ENCODE results near the gene CLEC16A.
A peak's percentile ranks its signal among the peaks of the same experiment; 100 is the strongest.

Gene CLEC16A

GRCh38 chr16:11123666-11124065 lies 179.3 kb downstream of the CLEC16A start:
- DNase-seq (ENCODE audit: low spot score), result no peak

GRCh38 chr16:11125936-11126335 lies 181.6 kb downstream of the CLEC16A start:
- no peak for DNase-seq (ENCODE audit: low spot score)

- DNase-seq (ENCODE audit: low spot score), result no peak
These were observed 182.2 kb downstream of the CLEC16A start for GRCh38 chr16:11126399-11127054.

DNA sequence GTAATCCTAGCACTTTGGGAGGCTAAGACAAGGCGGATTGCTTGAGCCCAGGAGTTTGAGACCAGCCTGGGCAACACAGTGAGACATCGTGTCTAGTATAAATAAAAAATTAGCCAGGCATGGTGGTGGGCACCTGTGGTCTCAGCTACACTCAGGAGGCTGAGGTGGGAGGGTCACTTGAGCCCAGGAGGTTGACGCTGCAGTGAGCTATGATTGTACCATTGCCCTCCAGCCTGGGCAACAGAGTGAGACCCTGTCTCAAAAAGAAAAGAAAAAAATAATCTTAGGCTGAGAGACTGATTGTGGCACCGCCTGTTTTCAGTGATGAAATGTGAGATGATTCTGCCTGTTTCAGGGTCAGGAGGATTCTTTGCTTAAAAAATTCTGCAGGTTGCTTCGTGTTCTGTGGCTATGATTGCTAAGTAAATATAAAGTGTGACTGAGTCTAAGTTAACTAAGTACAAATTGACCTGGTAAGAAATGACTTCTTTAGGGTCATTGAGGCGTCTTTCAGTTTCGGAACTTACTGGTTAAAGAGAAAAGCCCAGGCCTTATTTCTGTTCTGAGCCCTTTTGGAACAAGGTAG lies 183.3 kb downstream of the CLEC16A start:
- no peak for DNase-seq (ENCODE audit: low spot score)

DNA sequence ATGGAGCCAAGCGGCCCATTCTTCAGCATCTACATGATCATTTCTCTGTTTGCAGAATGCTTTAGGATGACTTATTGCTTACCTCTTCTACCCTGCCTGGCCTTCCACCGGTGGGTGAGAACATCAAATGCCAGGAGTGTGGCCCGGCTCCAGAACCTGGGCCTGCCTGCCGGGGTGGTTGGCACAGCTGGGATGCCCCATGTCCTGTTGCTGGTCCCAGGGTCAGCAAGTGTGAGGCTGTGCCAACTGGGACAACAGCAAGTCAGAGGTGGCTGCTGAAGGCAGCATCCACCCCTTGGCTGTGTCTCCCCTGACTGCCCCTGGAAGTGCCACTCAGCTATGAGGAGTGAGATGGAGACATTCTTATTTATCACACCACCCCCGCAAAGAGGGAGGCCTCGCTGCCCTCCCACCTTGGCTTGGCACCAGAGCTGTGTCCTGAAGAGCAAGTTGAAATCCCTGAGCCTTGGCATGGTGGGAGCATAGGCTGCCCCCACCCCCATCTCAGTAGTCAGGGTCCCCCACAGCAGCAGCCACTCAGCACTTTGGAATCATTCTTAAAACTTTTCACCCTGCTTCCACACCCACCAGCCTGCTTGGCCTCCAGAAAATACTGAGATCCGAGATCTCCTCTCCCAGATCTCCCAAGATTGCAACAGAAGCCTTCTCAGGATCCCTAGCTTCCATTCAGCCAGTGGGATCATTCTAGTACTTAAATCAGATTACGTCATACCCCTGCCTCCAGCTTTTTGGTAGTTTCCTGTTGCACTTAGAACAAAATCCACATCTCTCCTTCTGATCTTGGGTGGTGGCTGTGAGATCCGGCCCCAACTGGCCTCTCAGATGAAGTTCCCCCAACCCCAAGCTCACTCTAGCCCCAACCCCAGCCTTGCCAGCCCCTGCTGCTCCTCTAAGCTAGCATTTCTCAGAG lies 184.1 kb downstream of the CLEC16A start:
- no peak for DNase-seq (ENCODE audit: low spot score)

DNA sequence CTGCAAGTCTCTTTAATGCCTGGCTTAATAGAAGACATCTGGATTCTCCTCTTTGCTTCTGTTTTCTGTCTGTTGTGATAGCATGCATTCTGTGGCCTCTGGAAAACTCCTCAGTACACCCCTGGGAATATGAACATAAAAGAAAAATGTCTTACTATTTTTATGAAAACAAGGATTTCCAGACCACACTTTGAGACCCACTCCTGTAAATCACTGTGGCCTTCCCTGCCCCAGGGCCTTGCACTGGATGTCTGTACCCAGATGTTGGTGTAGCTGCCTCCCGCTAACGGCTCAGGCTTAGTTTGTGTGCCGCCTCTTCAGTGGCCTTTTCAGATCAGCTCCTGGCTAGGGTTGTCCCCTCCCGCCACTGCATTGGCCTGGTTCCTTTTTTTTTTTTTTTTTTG lies 185.0 kb downstream of the CLEC16A start:
- no peak for DNase-seq (ENCODE audit: low spot score)

DNA sequence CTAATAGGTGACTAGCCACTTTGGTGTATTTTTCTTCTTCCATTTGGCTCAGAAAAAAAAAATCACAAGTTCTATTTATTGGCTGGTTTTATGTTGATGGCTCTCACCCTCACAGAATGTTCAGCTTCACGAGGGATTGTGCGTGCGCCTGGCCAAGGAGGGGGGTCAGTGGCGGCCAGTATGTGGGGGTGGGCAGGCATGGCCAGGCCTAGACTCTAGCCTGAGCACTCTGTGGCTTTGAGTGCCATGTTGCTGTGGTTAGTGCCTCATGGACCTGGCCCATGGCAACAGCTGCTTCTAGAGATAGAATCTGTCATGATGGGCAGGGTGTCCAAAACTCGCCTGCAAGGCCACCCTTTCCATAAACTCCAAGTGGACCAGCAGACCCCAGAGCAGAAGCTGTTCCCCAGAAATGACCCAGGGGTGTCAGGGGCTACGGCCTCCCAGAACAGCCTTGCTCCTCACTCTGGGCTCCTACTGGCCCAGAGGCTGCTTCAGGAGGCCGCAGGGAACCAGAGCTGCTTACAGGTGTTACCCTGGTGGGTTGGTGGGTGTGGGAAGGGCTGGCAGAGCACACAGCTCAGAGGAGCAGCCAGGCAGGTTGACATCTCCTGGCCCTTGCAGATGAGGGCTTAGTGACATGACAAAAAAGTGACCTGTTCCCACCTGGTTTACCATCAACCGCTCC lies 186.8 kb downstream of the CLEC16A start:
- no peak for DNase-seq (ENCODE audit: low spot score)

DNA sequence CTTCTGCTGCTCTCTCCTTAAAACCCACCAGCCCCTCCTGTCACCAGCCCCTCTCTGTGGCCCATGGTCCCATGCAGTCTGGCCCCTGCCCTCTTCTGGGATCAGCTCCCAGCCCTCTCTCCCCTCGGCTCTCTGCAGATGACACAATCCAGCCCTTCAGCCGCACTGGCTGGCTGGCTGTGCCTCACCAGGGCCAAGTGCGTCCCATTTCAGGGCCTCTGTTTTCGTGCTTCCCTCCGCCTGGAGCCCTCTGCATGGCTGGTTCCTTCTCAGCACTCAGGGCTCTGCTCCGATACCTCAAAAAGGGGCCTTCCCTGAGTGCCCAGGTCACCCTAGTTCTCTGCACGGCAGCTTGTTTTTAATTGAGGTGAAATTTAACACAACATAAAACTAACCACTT lies 187.3 kb downstream of the CLEC16A start:
- no peak for DNase-seq (ENCODE audit: low spot score)

- no peak for DNase-seq (ENCODE audit: low spot score)
These were observed 189.1 kb downstream of the CLEC16A start for GRCh38 chr16:11133344-11133943.

- no peak for DNase-seq (ENCODE audit: low spot score)
These were observed 190.5 kb downstream of the CLEC16A start for GRCh38 chr16:11134722-11135463.

DNA sequence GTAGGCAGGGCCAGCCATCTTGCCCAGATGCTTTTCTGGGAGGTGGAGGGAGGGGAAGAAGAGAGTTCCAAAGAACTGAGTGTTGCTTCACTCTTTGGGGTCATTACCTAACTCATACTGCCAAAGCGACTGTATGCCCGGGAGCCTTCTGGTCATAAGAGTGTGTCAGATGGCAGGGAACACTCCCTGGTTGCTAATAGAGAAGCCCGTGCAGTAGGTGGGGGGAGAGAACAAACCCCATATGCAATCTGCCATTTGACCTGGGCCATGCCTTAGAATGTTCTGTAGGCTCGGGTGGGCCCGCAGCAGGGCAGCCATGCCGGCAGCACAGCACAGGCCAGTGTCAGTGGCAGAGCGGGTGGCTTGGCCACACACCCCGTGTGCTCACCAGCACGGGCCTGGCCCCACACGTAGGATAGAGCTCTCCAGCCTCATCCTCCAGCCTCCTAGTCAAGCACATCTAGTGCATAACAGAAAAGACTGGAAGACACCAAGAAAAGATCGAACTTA lies 191.2 kb downstream of the CLEC16A start:
- DNase-seq (ENCODE audit: low spot score), result no peak

GRCh38 chr16:11136600-11136999 lies 192.2 kb downstream of the CLEC16A start:
- no peak for DNase-seq (ENCODE audit: low spot score)

DNA sequence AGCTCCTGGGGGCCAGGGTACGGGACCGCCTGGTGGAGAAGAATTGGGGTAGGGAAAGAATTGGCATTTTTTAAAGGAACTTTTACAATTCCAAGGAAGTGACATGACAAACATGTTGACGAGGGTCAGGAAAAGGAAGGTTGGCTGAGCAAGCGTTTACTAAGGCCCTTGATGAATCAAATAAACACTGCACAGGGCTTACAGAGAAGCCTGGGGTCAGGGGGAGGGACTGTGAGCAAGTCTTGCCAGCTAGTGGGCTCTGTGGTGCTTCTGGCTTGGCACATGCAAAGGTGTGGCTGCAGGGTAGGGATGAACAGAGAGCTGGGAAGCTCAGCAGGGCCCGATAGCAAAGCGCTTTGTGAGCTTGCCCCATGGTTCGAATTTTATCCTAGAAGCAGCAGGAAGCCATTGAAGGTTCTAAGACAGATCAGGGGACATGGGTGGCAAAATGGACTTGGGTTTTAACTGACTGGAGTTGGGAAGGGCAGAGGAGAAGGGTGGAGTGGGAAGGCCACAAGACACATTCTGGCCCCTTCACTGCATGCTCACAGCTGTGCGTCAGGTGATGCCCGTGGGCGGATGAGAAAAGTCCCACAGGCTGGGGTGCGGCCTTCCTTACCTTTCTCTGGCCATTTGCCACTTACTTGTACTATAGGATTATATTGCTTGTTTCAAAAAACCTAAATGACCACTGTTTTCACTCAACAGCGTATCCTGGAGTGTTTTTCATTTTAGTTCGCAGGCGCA lies 193.8 kb downstream of the CLEC16A start:
- DNase-seq (ENCODE audit: low spot score), result no peak

DNA sequence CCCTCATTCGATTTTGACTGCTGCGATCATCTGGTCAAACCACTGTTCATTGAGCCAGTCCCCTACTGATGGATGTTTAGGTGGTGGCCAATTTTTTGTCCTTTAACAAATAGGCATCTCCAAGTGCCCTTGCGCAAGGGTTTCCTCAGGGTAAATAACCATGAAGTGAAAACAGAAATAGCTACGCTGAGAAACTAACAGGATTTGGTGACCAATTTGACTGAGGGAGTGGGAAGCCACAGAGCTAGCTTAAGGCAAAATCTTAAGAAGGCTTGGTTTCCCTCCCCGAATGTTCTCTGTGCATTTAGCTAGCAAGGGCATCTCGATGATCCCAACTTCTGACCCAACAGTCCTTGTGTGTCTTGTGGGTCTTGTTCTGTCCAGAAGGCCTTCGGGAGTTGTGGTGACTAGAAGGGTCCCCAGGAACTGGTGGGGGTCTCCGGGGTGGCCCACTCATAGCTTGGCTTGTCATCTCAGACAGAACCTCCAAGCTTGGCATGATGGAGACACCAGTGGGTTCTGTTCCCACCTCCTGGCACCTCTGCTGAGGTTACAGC lies 194.5 kb downstream of the CLEC16A start:
- DNase-seq (ENCODE audit: low spot score), result no peak

GRCh38 chr16:11139326-11140097 lies 195.1 kb downstream of the CLEC16A start:
- DNase-seq (ENCODE audit: low spot score), result no peak

DNA sequence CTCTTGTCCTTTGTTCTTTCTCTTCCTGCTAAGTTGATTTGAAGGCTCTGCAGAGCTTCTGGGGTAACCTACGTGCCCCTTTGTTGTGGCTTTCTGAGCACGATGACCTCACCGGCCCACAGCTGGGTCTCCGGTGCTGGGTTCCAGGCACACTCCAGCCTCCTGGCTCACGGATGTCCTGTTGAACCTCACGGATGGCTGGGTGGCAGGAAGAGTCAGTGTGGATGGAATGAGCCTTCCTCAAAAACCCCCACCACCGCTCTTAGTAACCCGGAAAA lies 195.7 kb downstream of the CLEC16A start:
- DNase-seq (ENCODE audit: low spot score), result peak; percentile 31

GRCh38 chr16:11140466-11140865 lies 196.1 kb downstream of the CLEC16A start:
- DNase-seq (ENCODE audit: low spot score), result no peak

- DNase-seq (ENCODE audit: low spot score), result no peak
These were observed 196.5 kb downstream of the CLEC16A start for GRCh38 chr16:11140867-11141266.
